Muscle layer of duodenum (tissue), 2 donors: ENCODE results near the gene PATL2.

Source experiments
- H3K27ac ChIP-seq: one replicate; pipeline ENCODE4 v1.7.0; 2013; ENCODE audit warnings: mild to moderate bottlenecking, low read length
- H3K27me3 ChIP-seq: one replicate; pipeline ENCODE4 v1.7.0; 2013; ENCODE audit warnings: low read depth, mild to moderate bottlenecking, control low read depth, low read length
- H3K36me3 ChIP-seq, 2 donors: one replicate each; pipeline ENCODE4 v1.7.0; 2013; ENCODE audit warnings: low read length in 2 of 2, control low read depth in 1 of 2, mild to moderate bottlenecking in 1 of 2; ENCODE audit not compliant: insufficient read depth in 2 of 2, control insufficient read depth in 1 of 2
- H3K4me1 ChIP-seq, 2 donors: one replicate each; pipeline ENCODE4 v1.7.0; 2013; ENCODE audit warnings: low read length in 2 of 2, mild to moderate bottlenecking in 2 of 2, control low read depth in 1 of 2, moderate library complexity in 1 of 2; ENCODE audit not compliant: insufficient read depth in 2 of 2, control insufficient read depth in 1 of 2
- H3K4me3 ChIP-seq, 2 donors: one replicate each; pipeline ENCODE4 v1.7.0; 2013; ENCODE audit warnings: low read length in 2 of 2, low read depth in 1 of 2, mild to moderate bottlenecking in 1 of 2
- H3K9me3 ChIP-seq, 2 donors: one replicate each; pipeline ENCODE4 v1.7.0; 2013; ENCODE audit warnings: low read length in 2 of 2, control low read depth in 1 of 2, mild to moderate bottlenecking in 1 of 2; ENCODE audit not compliant: control insufficient read depth in 1 of 2
- donor health status: healthy.

The PATL2 gene

GRCh38 chr15:44623178-44623577 lies 87.9 kb downstream of the PATL2 start:
- Histone ChIP-seq H3K4me1 (no peaks in the 10 kb centered on the region), H3K4me3 (no peak overlapping the region), H3K27me3 (no peaks in the 10 kb centered on the region), H3K27ac (no peak overlapping the region), H3K36me3 (peaks cover 39 to 50% of the 10 kb centered on the region in 2 donors), H3K9me3 (no peaks in the 10 kb centered on the region)

DNA sequence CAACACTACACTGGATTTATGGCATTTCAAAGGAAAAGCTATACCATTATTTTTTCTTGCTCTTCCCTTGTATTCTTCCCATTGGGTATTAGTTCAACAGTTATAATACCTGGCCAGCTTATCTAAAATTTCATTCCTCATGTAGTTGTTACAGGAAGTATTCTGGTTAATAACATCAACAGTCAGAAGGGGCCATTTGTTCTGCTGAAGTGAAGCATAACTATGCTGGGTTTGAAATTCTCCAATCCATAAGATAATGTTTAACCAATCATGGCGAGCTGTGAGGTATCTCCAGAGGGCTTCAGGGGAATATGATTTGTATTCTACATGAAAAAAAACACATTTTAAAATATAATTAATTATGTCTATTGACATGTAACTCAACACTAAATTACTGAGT lies 91.0 kb downstream of the PATL2 start:
- peaks cover 40 to 46% of the 10 kb centered on the region in 2 donors for H3K36me3 ChIP-seq
- H3K4me1 ChIP-seq, result no peaks in the 10 kb centered on the region
- no peak overlapping the region for H3K4me3 ChIP-seq
- no peaks in the 10 kb centered on the region for H3K9me3 ChIP-seq
- no peak overlapping the region for H3K27ac ChIP-seq
- H3K27me3 ChIP-seq, result no peaks in the 10 kb centered on the region

GRCh38 chr15:44616974-44617373 lies 94.1 kb downstream of the PATL2 start:
- no peak overlapping the region for H3K27ac ChIP-seq
- no peaks in the 10 kb centered on the region for H3K4me1 ChIP-seq
- no peak overlapping the region for H3K4me3 ChIP-seq
- H3K9me3 ChIP-seq, result no peaks in the 10 kb centered on the region
- H3K27me3 ChIP-seq, result no peaks in the 10 kb centered on the region
- peaks cover 55 to 59% of the 10 kb centered on the region in 2 donors for H3K36me3 ChIP-seq
